Colonic mucosa (tissue), 4 donors: Measurements from ENCODE around the gene PPP1CB. TPM values are rescaled to one million over a fixed set of nuclear protein-coding genes. Genes with fewer than 3 reads are reported as not detected.
"Not testable (repeated sequence)": the region's sequence is repeated elsewhere in the genome, so short reads cannot be mapped to it uniquely, and the experiment has no call there.

Experiments
- DNase-seq: peaks from one replicate; pipeline ENCODE4 v3.0.0-alpha.2; 2020
- H3K27ac ChIP-seq: fragments of 200-600 bp; one replicate; pipeline ENCODE4 v1.8.0; 2021
- H3K27me3 ChIP-seq: fragments of 200-600 bp; one replicate; pipeline ENCODE4 v1.8.0; 2021
- H3K36me3 ChIP-seq: fragments of 200-600 bp; one replicate; pipeline ENCODE4 v1.8.0; 2021
- H3K4me1 ChIP-seq: fragments of 200-600 bp; one replicate; pipeline ENCODE4 v1.8.0; 2021; ENCODE audit warnings: mild to moderate bottlenecking
- H3K4me3 ChIP-seq: fragments of 200-600 bp; one replicate; pipeline ENCODE4 v1.8.0; 2021
- H3K9ac ChIP-seq, 2 donors: one replicate each; pipeline ENCODE4 v1.7.0; 2013; ENCODE audit warnings: control low read depth in 2 of 2, low read depth in 2 of 2, low read length in 2 of 2
- H3K9me3 ChIP-seq: fragments of 200-600 bp; one replicate; pipeline ENCODE4 v1.8.0; 2021
- CTCF ChIP-seq: fragments of 200-600 bp; IDR thresholded peaks from one replicate; pipeline ENCODE4 v1.8.0; 2022; ENCODE audit warnings: antibody characterized with exemption, mild to moderate bottlenecking
- intact Hi-C: fragments of 100-400 bp; cut with DNase I; formaldehyde crosslinking; loops from one replicate; pipeline ENCODE4 v1.14.1; 2022
- total RNA-seq, 2 donors: library from RNA; stranded (reverse); fragmentation: NEBNext Ultra II Directional in 1 of 2; extraction: Animal tissue kit (Norgen Biotek cat#: 25700) in 1 of 2; gene quantifications; one replicate each; pipeline ENCODE4 v1.2.1, GENCODE V29; 2021
- donor health status: healthy.
- donor health status: DM: no; HTN: no; CAD: no.
- donor health status: DM: no; HTN: no; CAD: no.

Gene PPP1CB
- total RNA-seq, 2 donors from 2014 or later = 273 to 478 TPM

- intact Hi-C loops = no loop called here
- H3K27ac ChIP-seq = no peak overlapping the region
- peaks cover 12% of the 10 kb centered on the region for H3K36me3 ChIP-seq
- TF ChIP-seq CTCF = no peak
- H3K9me3 ChIP-seq = no peaks in the 10 kb centered on the region
- H3K9ac ChIP-seq = no peak overlapping the region
- no peak overlapping the region for H3K4me3 ChIP-seq
- H3K4me1 ChIP-seq = no peaks in the 10 kb centered on the region
- no peaks in the 10 kb centered on the region for H3K27me3 ChIP-seq
- no peak for DNase-seq
Observed at GRCh38 chr2:28776471-28776870, 24.8 kb downstream of the PPP1CB start.

GRCh38 chr2:28778392-28778791 lies 26.8 kb downstream of the PPP1CB start:
- Histone ChIP-seq H3K27ac (no peak overlapping the region), H3K9ac (no peak overlapping the region), H3K9me3 (no peaks in the 10 kb centered on the region), H3K4me1 (no peaks in the 10 kb centered on the region), H3K27me3 (no peaks in the 10 kb centered on the region), H3K36me3 (peaks cover 12% of the 10 kb centered on the region), H3K4me3 (no peak overlapping the region)
- no peak for DNase-seq
- intact Hi-C loops = no loop called here
- no peak for TF ChIP-seq CTCF

- no peaks in the 10 kb centered on the region for H3K27me3 ChIP-seq
- intact Hi-C loops = no loop called here
- no peak overlapping the region for H3K9ac ChIP-seq
- no peaks in the 10 kb centered on the region for H3K4me1 ChIP-seq
- no peak overlapping the region for H3K4me3 ChIP-seq
- no peak overlapping the region for H3K27ac ChIP-seq
- no peaks in the 10 kb centered on the region for H3K9me3 ChIP-seq
- H3K36me3 ChIP-seq = peaks cover 12% of the 10 kb centered on the region
- TF ChIP-seq CTCF = no peak
- DNase-seq = no peak
Observed at GRCh38 chr2:28779001-28779400, 27.4 kb downstream of the PPP1CB start.

GRCh38 chr2:28780496-28780895 lies 28.9 kb downstream of the PPP1CB start:
- DNase-seq = no peak
- Histone ChIP-seq H3K36me3 (peaks cover 17% of the 10 kb centered on the region), H3K4me3 (no peak overlapping the region)

GRCh38 chr2:28782423-28782822 lies 30.8 kb downstream of the PPP1CB start:
- no peaks in the 10 kb centered on the region for H3K4me1 ChIP-seq
- H3K27ac ChIP-seq = no peak overlapping the region
- no peak overlapping the region for H3K9ac ChIP-seq
- no peak for DNase-seq
- no peak overlapping the region for H3K4me3 ChIP-seq
- TF ChIP-seq CTCF = no peak
- peaks cover 19% of the 10 kb centered on the region for H3K36me3 ChIP-seq
- no peaks in the 10 kb centered on the region for H3K9me3 ChIP-seq
- H3K27me3 ChIP-seq = no peaks in the 10 kb centered on the region
- intact Hi-C loops = no loop called here

More at GRCh38 chr2:28780496-28780895, 28.9 kb downstream of the PPP1CB start:
- TF ChIP-seq CTCF = no peak
- no peaks in the 10 kb centered on the region for H3K27me3 ChIP-seq
- H3K9me3 ChIP-seq = no peaks in the 10 kb centered on the region
- H3K9ac ChIP-seq = no peak overlapping the region
- no peaks in the 10 kb centered on the region for H3K4me1 ChIP-seq
- H3K27ac ChIP-seq = no peak overlapping the region
- intact Hi-C loops = no loop called here

- H3K27me3 ChIP-seq, H3K9me3 ChIP-seq, H3K27ac ChIP-seq, H3K4me3 ChIP-seq, DNase-seq, H3K9ac ChIP-seq, H3K4me1 ChIP-seq, intact Hi-C loops: not testable (repeated sequence)
- peaks cover 15% of the 10 kb centered on the region for H3K36me3 ChIP-seq
Observed at GRCh38 chr2:28784570-28784969, 32.9 kb downstream of the PPP1CB start.
